Suprapubic skin (tissue), 4 donors: ENCODE measurements around the gene NCAM2. TPM values are rescaled to one million over a fixed set of nuclear protein-coding genes. Genes with fewer than 3 reads are reported as not detected.

Experiments used
- DNase-seq, 2 donors: peaks; one replicate each; pipeline ENCODE4 v3.0.0-alpha.2; 2019; ENCODE audit warnings: low spot score in 2 of 2
- H3K27ac ChIP-seq: fragments of 200-600 bp; sonication (generic); one replicate; pipeline ENCODE4 v1.5.1; 2019
- H3K27me3 ChIP-seq: fragments of 200-600 bp; sonication (generic); one replicate; pipeline ENCODE4 v1.5.1; 2019
- H3K36me3 ChIP-seq: fragments of 200-600 bp; sonication (generic); one replicate; pipeline ENCODE4 v1.5.1; 2019
- H3K4me1 ChIP-seq: fragments of 200-600 bp; sonication (generic); one replicate; pipeline ENCODE4 v1.5.1; 2019
- H3K4me3 ChIP-seq: fragments of 200-600 bp; sonication (generic); one replicate; pipeline ENCODE4 v1.5.1; 2019; ENCODE audit warnings: mild to moderate bottlenecking
- H3K9me3 ChIP-seq: fragments of 200-600 bp; sonication (generic); one replicate; pipeline ENCODE4 v1.5.1; 2019
- CTCF ChIP-seq, 2 donors: fragments of 200-600 bp in 1 of 2; fragments of 450-650 bp in 1 of 2; sonication (generic) in 1 of 2; IDR thresholded peaks; one replicate each; pipeline ENCODE4 v1.5.1; 2016 to 2019; ENCODE audit warnings: antibody characterized with exemption in 2 of 2, mild to moderate bottlenecking in 1 of 2, moderate library complexity in 1 of 2
- EP300 ChIP-seq: sonication (generic); formaldehyde crosslinking; IDR thresholded peaks from one replicate; pipeline ENCODE4 v1.6.1; 2017; ENCODE audit warnings: antibody characterized with exemption
- POLR2A ChIP-seq, 2 donors: fragments of 450-650 bp; IDR thresholded peaks; one replicate each; pipeline ENCODE4 v1.6.1; 2017; ENCODE audit warnings: antibody characterized with exemption in 2 of 2, mild to moderate bottlenecking in 2 of 2, moderate library complexity in 2 of 2
- POLR2AphosphoS5 ChIP-seq, 3 donors: sonication (generic); formaldehyde crosslinking; IDR thresholded peaks; one replicate each; pipeline ENCODE4 v1.6.1; 2017; ENCODE audit warnings: antibody characterized with exemption in 3 of 3
- WGBS: methylation state at CpG from one replicate; pipeline ENCODE4 v1.1.5; 2018; 5-methylcytosine and 5-hydroxymethylcytosine counted together
- total RNA-seq, 4 donors: library from RNA; depleted of rRNA; stranded (reverse); fragments of >200 nt; gene quantifications; one replicate each; pipeline ENCODE4 v1.1.0, GENCODE V29; 2016

The NCAM2 gene
- total RNA-seq, result 1 to 10 TPM in 1 of 4 donors, under 1 TPM in 3; 0.25 to 1.0 (median 0.92) TPM

- Histone ChIP-seq H3K27me3 (peaks cover 8% of the 10 kb centered on the region), H3K9me3 (no peaks in the 10 kb centered on the region), H3K4me1 (peaks cover 19% of the 10 kb centered on the region), H3K36me3 (no peaks in the 10 kb centered on the region), H3K4me3 (peak within 1 kb of the TSS; percentile 61), H3K27ac (no peak within 1 kb of the TSS)
- peak in 1 of 2 donors; percentile 76 for DNase-seq
- 8% methylated on average over 20 of the region's 86 CpGs for WGBS
- TF ChIP-seq EP300 (no peak), POLR2AphosphoS5 (IDR thresholded peaks at IDR 0.05) (peak in 1 of 3 donors; percentile 26)
Measured at GRCh38 chr21:20997636-20998455, at the start of gene NCAM2. Gene NCAM2 (plus strand): TSS chr21:20998409.

- TF ChIP-seq EP300, result no peak
- TF ChIP-seq POLR2AphosphoS5 (IDR thresholded peaks at IDR 0.05), result no peak
- TF ChIP-seq POLR2A (IDR thresholded peaks at IDR 0.05), result no peak
- TF ChIP-seq CTCF (IDR thresholded peaks at IDR 0.05), result no peak
- no peak for DNase-seq
- Histone ChIP-seq H3K36me3 (no peaks in the 10 kb centered on the region), H3K4me1 (no peaks in the 10 kb centered on the region), H3K27me3 (no peaks in the 10 kb centered on the region), H3K27ac (no peak overlapping the region), H3K4me3 (no peak overlapping the region), H3K9me3 (no peaks in the 10 kb centered on the region)
- 64% methylated on average over 4 of the region's 4 CpGs for WGBS
Measured at GRCh38 chr21:20949884-20950283, 48.3 kb upstream of the NCAM2 start.

- no peaks in the 10 kb centered on the region for H3K36me3 ChIP-seq
- no peaks in the 10 kb centered on the region for H3K27me3 ChIP-seq
- TF ChIP-seq POLR2AphosphoS5 (IDR thresholded peaks at IDR 0.05) (no peak), POLR2A (IDR thresholded peaks at IDR 0.05) (no peak), CTCF (IDR thresholded peaks at IDR 0.05) (no peak)
- no peak overlapping the region for H3K4me3 ChIP-seq
- H3K27ac ChIP-seq, result no peak overlapping the region
- 70% methylated on average over 1 of the region's 1 CpG for WGBS
- no peaks in the 10 kb centered on the region for H3K9me3 ChIP-seq
- no peaks in the 10 kb centered on the region for H3K4me1 ChIP-seq
- DNase-seq, result no peak
Measured at GRCh38 chr21:20965816-20966215, 32.4 kb upstream of the NCAM2 start.

- no peak overlapping the region for H3K4me3 ChIP-seq
- 28% methylated on average over 4 of the region's 4 CpGs for whole genome bisulfite sequencing
- no peaks in the 10 kb centered on the region for H3K9me3 ChIP-seq
- no peak for TF ChIP-seq CTCF (IDR thresholded peaks at IDR 0.05)
- TF ChIP-seq POLR2AphosphoS5 (IDR thresholded peaks at IDR 0.05), result no peak
- no peaks in the 10 kb centered on the region for H3K36me3 ChIP-seq
- DNase-seq, result no peak
- H3K27me3 ChIP-seq, result no peaks in the 10 kb centered on the region
- H3K4me1 ChIP-seq, result no peaks in the 10 kb centered on the region
- H3K27ac ChIP-seq, result no peak overlapping the region
Measured at GRCh38 chr21:20968391-20968790, 29.8 kb upstream of the NCAM2 start.

- no peaks in the 10 kb centered on the region for H3K27me3 ChIP-seq
- no peak for DNase-seq
- H3K4me1 ChIP-seq, result no peaks in the 10 kb centered on the region
- H3K36me3 ChIP-seq, result no peaks in the 10 kb centered on the region
- TF ChIP-seq EP300, result no peak
- TF ChIP-seq POLR2AphosphoS5 (IDR thresholded peaks at IDR 0.05), result no peak
- TF ChIP-seq CTCF (IDR thresholded peaks at IDR 0.05), result no peak
- TF ChIP-seq POLR2A (IDR thresholded peaks at IDR 0.05), result no peak
- H3K27ac ChIP-seq, result no peak overlapping the region
- no peaks in the 10 kb centered on the region for H3K9me3 ChIP-seq
- no peak overlapping the region for H3K4me3 ChIP-seq
- 13% methylated on average over 1 of the region's 1 CpG for WGBS
Measured at GRCh38 chr21:20970691-20971090, 27.5 kb upstream of the NCAM2 start.
